ENCODE measurements around the gene GPC1.

Gene GPC1

DNA sequence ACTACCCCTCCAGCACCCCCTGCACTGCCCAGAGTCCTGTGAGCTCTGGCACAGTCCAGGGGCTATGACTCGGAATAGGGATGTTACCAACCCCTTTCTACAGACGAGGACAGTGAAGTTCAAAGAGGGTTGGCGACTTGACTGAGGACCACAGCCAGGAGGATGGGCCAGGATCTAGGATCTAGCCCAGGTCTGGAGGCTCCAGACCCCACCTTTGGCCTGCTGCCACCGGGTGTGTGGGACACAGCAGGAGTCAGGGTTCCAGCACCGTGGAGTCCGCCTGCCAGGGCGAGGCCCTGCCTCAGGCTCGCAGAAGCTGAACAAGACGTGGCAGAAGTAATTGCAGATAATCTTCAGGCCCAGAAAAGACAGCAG is 37.9 kb upstream of the GPC1 start:
- DNase-seq: no peak

DNA sequence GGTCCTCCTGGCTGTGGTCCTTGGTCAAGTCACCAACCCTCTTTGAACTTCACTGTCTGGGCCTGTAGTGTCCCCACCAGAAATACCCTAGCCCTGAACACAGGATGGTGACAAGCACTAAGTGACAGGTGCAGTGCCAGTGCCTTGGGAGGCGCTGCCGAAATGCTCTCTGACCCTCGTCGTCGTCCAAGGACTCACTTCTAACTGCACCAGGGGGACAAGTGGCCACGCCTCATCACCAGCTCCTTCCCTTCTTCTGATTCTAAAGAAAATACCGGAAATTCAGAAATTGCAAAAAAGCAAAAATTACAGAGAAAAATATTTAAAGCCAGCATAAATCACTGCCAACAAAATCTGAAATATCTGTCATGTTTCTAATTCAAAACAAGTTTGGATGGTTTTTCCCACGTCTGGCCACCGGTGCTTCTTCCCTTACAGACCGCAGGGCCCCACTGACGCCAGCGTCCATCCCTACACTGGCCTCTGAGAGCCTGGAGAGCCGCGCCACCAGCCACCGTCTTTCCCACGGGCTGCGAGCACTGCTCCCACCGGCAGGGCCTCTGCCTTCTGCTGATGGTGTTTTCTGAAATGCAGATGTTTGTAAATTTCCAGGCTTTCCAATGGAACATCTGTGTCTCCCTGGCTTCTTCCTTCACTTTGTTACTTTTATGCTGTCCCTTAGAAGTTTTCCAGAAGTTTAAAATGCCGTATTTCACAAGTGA is 37.4 kb upstream of the GPC1 start:
- DNase-seq: no peak

DNA sequence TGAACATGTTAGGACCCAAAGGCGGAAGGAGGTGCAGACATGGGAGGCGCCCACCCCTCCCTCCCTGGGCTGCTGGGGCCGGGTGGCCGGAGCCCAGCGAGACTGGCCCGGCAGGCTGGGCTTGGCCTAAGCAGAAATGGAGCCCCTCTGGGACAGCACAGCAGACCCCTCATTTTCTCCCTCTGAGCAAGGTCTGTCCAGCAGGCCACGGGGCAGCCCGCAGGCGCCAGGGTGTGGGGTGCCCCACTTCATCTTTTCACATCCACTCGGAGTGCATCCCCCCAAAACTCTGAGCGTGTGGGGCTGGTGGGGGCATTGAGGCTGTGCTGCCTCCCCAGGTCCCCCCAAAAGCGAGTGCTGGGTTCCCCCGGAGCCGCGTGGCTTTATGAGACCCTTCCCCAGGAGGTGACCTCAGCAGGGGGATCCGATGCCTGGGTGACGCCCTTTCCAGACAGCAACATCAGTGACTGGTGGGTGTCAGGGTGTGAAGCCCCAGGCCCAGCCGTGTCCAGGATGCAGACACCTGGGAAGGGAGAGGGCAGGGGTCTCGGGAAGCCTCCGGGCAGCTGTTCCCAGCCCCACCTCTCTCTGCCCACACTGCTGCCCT is 36.7 kb upstream of the GPC1 start:
- DNase-seq: no peak

DNA sequence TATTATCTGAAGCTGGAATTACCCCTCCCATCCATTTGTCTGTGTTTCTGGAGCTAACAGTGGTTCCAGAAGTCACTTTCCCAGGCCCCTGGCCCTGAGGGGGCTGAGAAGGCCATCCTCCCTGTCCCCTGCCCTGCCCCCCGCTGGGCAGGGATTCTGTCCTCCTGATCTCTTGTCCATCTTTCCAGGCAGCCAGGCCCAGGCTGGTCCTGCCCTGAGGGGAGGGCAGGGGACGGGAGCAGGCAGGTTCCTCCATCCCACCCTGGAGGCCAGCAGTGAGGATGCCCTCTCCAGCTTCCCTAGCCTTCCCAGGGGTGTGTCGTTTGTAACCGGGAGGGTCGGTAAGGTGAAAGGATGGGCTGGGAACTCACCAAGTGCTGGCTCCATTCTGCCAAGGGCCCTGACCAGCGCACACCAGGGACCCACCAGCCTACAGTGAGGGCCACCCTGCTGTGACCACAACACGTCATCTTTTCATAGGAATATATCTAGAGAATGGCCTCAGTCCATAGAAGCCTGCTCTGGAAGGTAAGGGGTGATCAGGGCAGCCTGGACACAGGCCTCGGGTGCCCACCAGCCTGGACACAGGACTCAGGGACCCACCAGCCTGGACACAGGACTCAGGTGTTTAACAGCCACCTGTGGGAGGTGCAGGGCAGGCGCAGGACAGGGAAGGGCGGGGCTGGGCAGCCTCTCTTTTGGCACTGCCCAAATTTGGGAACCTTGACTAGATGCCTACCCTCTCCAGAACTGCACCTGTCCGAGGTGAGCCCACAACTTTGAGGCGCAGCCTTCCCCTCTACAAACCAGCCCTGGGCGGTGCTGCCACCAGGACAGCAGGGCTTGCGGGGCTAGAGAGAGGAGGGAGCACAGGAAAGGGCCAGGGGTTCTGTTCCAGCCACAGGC is 35.8 kb upstream of the GPC1 start:
- no peak for DNase-seq

DNA sequence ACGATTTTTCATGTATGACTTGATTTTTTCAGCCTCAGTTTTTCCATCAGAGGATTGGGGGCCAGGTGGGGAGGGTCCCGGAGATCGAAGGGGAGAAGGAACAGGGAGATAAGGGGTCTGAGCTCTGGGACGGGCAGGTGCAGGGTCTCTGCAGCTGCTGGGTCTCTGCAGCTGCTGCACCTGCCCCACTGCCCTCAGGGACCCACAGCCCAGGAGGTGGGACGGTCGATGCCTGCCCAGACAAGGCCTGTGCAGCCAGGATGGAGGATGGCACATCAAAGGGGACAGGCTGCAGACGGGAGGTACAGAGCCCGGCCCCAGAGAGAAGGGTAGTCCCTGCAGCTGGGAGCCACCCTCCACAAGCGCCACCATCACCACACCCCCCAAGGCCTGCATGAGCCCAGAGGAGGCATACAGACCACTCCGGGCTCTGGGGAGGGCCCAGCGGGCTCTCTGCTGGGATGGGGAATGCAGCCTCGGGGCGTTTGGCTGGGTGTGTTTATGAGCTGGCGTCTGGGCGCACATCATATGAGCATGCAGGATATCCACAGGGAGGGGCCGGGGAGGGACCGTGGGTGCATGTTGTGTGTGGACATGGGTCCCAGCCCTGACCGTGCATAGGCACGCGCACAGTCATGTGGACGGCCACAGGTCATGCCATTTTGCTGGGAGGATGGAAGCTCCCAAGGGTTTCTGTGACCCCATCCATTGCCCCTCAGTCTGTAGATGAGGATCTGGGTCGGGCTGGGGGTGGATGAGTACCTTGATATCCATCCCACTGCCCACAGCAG is 34.9 kb upstream of the GPC1 start:
- no peak for DNase-seq

DNA sequence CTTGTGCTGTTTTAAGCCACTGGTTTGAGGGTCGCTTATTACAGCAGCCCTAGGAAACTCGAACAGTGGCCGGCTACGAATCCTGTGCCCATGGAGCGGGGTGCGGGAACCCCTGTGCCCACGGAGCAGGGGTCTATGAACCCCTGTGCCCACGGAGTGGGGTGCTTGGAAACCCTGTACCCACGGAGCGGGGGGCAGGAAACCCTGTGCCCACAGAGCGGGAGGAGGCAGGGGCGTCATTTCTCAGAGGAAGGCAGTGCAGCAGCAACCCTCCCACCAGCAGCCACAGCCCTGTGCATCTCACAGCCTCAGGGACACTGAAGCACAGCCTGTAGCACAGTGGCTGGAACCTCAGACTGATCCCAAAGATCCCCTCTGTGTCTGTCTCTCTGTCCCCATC is 34.2 kb upstream of the GPC1 start:
- DNase-seq: no peak

DNA sequence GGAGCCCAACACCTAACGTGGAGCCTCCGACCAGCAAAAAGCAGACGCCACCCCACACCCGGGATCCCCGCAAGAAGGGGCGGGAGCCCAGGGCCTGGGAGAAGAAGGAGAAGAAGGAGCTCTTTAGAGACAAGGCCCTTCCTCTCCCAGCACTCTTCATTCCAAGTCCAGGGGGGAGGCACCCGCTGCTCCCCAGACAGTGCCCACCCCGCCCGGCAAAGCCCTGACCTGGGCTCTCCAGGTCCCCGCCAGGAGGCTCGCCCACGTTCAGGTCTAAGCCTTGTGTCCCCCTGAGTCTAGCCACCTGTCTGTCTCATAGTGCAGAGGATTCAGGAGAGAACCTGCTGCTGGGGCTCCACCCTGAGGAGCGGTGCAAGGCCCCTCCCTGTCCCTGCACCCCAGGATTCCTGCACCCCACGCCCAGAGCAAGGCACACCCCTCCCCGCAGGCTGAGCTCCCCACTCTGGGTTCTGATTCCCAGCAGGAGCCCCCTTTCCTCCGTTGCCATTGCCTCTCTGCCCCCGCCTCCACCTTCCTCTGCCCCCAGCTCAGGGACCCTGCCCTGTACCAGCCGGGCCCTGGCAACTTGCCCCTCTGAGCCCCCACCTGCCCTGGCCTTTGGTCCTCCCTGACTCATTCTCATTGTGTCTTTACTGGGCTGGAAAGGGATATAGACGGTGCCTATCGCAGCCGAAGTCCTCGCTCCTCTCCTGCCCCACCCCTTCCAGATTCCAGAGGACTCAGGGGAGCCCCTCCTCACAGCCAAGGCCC is 33.5 kb upstream of the GPC1 start:
- no peak for DNase-seq

DNA sequence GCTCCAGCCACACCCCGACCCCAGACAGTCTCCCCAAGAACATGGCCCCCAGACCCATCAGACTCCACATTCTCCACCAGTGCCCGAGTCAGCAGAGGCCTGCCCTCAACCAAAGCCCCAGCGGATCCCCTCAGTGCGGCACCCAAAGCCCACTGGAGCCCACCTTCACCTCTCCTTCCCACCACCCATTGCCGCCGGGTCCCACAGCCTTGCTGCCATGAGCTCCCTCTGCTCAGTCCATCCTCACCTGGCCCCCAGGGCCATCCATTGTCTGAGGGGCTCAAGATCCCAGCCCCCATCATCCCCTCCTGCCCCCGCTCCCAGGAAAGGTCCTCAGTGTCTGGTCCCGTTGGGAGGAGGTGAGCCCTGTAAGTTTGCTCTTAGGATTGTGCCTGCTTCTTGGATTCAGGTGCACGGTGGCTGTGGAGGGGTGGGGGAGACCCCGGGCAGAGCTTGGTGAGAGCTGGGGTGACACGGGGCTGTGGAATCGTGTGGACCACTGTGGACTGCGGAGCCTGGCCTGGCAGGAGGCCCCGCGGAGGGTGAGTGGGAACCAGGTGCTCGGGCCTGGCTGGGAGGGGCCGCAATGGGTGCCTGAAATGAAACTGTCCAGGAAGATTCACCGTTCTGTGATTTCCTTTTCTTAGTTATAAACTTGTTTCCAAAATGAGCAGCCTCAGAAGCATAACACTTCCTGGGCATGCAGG is 32.7 kb upstream of the GPC1 start:
- no peak for DNase-seq

DNA sequence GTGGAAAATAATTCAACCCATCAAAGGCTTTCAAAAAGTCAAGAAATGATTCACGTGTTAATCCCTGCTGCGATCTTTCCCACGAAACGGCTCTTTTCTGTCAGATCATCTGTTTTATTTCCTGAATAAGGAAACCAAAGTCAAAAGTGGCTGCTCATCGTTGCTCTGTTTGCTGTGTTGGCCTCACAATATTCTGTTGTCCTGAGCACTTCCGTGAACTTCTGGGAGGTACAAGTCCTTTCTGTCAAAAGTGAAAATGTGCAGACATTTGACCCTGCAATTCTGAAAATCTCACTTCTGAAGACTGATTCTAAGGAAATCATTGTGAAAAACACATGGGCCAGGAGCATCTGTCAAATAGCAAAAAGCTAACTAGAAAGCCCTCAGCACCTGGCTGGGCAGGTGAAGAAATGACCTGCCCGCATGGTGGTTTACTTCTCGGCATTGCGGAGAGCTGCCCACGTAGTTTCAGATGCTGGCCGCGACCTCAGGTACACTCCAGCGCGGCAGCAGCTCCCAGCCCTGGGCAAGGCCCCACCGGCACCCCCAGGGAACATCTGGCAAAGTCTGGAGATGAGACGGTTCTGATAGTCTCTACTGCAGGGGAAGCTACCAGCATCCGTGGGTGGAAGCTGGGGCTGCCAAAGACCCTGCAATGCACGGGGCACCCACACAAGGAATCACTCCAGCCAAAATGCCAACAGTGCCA is 31.9 kb upstream of the GPC1 start:
- no peak for DNase-seq

DNA sequence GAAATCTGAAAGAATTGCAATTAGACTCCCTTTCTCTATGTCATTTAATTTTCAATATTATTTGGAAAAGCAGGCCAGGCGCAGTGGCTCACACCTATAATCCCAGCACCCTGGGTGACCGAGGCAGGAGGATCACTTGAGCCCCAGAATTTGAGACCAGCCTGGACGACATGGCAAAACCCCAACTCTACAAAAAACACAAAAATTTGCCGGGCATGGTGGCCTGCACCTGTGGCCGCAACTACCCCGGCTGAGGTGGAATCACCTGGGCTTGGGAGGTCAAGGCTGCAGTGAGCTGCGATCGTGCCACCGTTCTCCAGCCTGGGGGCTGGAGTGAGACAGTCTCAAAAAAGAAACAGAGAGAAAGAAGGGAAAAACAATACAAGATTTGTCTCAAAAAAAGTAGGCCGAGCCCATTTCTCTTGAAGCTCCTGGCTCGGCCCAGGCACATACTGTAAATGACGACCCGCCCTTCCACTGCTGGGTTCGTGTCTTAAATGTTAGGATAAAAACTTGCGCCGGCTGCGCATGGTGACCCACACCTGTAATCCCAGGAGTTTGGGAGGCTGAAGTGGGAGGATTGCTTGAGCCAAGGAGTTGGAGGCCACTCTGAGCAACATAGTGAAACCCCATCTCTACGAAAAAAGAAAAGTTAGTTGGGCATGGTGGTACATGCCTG is 31.1 kb upstream of the GPC1 start:
- DNase-seq: no peak

DNA sequence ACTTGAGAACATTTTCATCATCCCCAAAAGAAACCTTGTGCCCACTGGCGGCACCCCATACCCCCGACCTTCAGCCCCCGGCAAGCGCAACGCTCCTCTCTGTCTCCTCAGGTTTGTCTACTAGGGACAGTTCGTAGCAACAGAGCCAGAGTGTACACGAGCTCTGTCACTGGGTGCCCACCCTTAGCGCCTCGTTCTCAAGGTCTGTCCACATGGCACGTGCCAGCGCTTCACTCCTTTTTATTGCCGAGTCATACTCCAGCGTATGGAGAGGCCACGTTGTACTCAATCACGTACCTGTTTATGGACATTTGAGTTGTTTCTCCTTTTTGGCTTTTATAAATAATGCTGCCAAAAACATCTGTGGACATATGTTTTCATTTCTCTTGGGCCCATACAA is 30.3 kb upstream of the GPC1 start:
- DNase-seq: no peak

DNA sequence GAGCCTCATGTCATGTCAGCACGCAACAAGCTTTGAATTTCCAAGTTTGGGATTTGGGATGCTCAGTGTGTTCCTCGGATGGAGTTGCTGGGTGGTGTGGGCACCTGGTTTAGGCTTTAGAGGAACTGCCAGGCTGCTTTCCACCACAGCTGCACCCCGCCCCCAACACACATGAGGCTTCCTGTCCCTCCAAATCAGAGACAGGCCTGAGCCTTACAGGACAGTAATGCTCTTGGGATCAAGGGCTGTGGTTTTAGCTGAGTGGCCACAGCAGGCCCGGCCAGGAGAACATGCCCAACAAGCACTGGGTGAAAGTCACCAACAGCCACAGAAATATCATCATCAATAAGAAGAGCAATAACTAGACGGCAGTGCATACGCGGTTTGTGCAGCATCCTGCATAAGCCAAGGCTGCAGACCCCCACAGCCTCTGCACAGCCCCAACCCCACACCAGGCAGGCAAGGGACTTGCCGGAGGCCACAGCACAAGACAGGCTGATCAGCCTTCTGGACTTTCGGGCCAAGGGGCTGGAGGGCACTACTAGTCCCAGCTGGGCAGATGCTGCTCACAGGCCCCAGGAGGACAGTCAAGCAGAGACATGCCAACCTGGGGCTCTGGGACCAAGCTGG is 29.7 kb upstream of the GPC1 start:
- no peak for DNase-seq

DNA sequence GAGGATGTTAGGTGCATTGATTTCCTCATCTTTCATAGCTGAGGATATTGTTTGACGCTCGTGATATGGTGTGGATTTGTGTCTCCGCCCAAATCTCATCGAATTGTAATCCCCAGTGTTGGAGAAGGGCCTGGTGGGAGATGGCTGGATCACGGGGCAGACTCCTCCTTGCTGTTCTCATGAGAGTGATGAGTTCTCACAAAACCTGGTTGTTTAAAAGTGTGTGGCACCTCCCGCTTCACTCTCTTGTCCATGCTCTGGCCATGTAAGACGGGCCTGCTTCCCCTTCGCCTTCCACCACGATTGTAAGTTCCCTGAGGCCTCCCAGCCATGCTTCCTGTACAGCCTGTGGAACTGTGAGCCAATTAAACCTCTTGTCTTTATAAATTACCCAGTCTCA is 28.4 kb upstream of the GPC1 start:
- DNase-seq: no peak

DNA sequence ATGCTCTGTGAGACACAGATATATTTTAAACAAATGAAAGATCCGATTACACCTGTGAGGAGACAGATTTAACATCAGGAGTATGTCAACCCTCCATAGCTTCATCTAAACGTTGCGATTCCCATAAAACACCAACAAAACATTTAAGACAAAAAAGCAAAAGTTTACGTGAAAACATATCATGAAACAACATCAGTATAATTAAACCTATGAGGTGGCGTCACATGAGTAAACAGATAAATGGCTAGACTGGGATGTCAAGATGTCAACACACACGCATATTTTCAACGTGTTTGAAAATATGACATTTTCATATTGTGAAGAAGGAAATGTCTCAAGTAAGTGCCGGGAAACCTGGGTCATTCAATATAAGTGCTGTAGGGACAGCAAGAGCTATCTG is 25.5 kb upstream of the GPC1 start:
- no peak for DNase-seq

DNA sequence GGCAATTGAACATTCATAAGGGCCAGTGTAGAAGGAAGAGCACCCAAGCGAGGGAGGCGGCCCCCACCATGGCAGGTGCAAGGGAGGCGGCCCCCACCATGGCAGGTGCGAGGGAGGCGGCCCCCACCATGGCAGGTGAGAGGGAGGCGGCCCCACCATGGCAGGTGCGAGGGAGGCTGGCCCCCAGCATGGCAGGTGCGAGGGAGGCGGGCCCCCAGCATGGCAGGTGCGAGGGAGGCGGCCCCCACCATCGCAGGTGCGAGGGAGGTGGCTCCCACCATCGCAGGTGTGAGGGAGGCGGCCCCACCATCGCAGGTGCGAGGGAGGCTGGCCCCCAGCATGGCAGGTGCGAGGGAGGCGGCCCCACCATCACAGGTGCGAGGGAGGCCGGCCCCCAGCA is 24.7 kb upstream of the GPC1 start:
- no peak for DNase-seq

DNA sequence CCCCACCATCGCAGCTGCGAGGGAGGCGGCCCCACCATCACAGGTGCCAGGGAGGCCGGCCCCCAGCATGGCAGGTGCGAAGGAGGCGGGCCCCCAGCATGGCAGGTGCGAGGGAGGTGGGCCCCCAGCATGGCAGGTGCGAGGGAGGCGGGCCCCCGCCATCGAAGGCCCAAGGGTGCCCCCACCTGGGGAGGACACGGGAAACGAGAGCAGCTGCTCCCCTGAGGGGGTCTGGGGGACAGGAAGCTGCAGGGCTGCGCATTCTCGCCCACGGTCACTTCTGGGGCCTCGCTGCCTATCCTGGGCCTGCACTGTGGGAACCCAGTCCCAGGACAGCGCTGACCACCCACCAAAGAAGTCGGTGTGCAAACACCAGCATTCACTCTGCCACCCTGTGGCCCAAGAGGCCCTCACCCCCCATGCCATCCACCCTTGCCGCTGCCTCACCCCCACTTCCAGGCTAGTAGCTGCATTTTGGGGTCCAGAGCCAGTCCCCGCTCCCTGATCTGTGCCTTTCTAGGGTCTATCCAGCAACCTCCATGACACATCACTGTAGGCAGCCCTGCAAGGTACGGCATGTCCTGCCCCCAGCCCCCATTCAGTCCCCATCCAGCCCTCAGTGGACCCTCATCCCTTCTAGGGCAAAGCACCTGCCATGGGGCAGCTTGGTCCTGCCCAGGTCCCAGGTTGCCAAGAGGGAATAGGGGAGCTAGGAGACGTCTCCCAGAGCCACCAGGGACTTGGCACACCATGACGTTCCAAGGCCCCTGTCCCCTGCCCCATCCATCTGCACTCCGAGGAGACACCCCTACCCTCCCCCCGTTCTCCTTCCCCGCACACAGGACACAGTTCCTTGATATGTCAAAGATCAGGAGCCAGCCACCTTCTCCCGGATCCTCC is 24.0 kb upstream of the GPC1 start:
- no peak for DNase-seq

DNA sequence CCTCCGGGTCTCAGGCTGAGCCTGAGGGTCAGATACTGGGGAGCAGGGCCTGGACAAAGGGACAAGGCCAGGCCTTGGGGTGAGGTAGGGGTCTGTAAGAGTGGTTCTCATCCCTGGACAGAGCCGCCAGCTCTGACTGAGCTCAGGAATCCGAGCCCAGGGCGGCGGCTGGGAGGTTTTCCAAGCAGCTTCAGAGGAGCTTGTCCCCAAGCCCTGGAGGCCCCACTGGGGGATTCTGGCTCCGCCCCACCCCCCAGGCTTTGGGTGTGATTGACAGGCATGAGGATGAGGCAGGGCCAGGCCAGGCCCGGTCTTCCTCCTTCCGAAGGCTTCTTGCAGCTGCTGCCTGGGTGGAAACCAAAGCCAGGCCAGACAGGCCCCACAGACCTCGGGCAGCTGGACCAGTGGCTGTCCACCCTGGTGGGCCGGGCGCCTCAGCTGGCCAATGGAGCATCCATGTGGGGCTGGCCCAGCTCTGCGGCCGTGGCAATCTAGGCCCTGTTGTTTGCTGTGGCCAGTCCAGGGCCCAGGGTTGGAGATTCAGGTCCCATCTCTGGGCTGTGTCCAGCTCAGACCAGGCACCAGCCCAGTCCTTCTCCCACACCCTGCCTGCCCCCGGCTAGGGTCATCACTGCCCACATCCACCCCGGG is 23.1 kb upstream of the GPC1 start:
- no peak for DNase-seq
